ENCODE data around the gene SELENOO. TPM values are rescaled to one million over a fixed set of nuclear protein-coding genes. Genes with fewer than 3 reads are reported as not detected.

Gene SELENOO
- total RNA-seq, 1 donor = 31.8 TPM

DNA sequence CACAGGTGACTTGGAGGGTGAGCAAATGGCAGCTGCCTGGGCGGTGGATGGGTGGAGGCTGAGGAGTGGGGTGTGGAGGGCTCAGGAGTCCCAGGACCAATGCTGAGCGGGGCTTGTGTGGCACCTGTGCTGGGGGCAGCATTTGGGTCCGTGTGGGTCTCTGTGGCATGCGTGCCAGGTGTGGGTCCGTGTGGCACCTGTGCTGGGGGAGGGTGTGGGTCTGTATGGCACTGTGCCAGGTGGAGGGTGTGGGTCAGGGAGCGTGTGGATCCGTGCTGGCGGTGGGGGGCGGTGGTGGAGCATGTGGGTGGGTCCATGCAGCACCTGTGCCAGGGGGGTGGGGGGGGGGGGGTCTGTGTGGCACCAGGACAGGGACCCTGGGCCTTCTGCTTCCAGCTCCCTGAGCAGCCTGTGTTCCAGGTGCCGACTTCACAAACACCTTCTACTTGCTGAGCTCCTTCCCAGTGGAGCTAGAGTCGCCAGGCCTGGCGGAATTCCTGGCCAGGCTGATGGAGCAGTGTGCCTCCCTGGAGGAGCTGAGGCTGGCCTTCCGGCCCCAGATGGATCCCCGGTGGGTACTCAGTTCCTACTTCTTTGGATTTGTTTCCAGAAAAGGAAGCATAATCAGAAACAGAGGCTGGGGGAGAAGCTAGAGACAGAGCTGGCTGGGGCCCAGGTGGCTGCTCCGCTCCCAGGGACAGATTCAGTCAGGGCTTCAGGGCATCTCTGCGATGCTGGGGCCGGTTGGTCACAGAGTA, 14.7 kb downstream of the SELENOO start:
- DNase-seq (ENCODE audit: low read depth in 2 of 3, low spot score in 2 of 3) = no peak

- DNase-seq (ENCODE audit: low read depth in 2 of 3, low spot score in 2 of 3) = no peak
Observed at GRCh38 chr22:50216055-50216683, 15.4 kb downstream of the SELENOO start.

DNA sequence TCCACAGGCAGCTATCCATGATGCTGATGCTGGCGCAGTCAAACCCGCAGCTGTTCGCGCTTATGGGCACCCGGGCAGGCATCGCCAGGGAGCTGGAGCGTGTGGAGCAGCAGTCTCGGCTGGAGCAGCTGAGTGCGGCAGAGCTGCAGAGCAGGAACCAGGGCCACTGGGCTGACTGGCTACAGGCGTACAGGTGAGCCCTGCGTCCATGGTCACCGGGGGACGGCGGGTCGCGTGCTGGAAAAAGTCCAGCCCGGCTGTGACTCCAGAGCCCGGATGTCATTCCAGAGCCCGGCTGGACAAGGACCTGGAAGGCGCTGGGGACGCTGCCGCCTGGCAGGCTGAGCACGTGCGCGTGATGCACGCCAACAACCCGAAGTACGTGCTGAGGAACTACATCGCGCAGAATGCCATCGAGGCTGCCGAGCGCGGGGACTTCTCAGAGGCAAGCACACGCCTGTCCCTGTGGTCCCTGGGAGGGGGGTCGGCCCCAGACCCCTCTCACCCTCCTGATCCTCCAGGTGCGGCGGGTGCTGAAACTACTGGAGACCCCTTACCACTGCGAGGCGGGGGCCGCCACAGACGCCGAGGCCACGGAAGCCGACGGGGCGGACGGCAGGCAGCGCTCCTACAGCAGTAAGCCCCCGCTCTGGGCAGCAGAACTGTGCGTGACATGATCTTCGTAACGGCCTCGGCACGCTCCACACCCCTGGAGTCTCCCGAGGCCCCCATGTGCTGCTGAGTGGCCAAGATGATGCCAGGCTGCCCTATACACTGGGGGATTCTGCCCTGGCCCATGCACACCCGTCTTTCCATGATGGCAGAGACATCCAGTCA, 16.1 kb downstream of the SELENOO start:
- no peak for DNase-seq (ENCODE audit: low read depth in 2 of 3, low spot score in 2 of 3)

GRCh38 chr22:50217543-50218152, 16.8 kb downstream of the SELENOO start:
- DNase-seq (ENCODE audit: low read depth in 2 of 3, low spot score in 2 of 3) = no peak

GRCh38 chr22:50218153-50218995, 17.6 kb downstream of the SELENOO start:
- DNase-seq (ENCODE audit: low read depth in 2 of 3, low spot score in 2 of 3) = no peak

- DNase-seq (ENCODE audit: low read depth in 2 of 3, low spot score in 2 of 3) = peak in 2 of 3 donors; percentile 45 to 52
Observed at GRCh38 chr22:50218996-50219727, 18.4 kb downstream of the SELENOO start.

- DNase-seq (ENCODE audit: low read depth in 2 of 3, low spot score in 2 of 3) = no peak
Observed at GRCh38 chr22:50219800-50220602, 19.2 kb downstream of the SELENOO start.

DNA sequence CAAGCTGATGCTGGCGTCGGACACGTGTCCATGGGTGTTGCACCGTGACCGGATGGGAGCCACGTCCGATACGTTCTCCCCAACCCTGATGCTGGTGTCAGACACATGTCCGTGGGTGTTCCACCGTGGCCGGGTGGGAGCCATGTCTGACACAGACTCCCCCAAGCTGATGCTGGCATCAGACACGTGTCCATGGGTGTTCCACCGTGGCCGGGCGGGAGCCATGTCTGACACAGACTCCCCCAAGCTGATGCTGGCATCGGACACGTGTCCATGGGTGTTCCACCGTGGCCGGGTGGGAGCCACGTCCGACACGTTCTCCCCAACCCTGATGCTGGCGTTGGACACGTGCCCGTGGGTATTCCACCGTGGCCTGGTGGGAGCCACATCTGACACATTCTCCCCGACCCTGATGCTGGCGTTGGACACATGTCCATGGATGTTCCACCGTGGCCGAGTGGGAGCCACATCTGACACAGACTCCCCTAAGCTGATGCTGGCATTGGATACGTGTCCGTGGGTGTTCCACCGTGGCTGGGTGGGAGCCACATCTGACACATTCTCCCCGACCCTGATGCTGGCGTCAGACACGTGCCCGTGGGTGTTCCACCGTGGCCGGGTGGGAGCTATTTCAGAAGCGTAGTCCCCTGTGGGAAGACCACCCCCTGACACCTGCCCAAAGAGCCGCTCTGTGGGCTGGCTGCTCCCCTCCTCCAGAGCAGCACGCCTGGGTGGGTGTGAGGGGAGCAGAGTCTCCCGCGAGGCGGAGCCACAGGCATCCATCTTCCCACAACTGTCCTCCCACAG, 20.0 kb downstream of the SELENOO start:
- DNase-seq (ENCODE audit: low read depth in 2 of 3, low spot score in 2 of 3) = no peak

GRCh38 chr22:50221410-50222300, 20.8 kb downstream of the SELENOO start:
- no peak for DNase-seq (ENCODE audit: low read depth in 2 of 3, low spot score in 2 of 3)

DNA sequence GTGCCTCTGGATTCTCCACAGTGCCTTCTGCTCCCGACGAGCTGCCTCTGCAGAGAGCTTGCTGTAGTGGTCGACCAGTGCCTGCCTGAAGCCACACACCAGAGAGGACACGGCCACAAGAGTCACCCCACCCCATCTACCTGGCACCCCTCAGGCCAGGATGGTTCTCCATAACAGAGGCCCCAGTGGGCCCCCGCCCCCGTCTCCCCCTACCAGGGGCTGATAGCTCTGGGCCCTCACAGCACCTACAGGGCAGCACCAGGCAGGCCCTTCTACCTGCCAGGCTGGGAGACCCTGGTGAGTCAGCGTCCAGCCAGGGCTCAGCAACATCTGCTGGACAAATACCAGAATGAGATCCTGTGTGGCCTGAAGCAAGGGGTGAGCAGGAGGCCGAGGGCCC, 21.7 kb downstream of the SELENOO start:
- no peak for DNase-seq (ENCODE audit: low read depth in 2 of 3, low spot score in 2 of 3)

DNA sequence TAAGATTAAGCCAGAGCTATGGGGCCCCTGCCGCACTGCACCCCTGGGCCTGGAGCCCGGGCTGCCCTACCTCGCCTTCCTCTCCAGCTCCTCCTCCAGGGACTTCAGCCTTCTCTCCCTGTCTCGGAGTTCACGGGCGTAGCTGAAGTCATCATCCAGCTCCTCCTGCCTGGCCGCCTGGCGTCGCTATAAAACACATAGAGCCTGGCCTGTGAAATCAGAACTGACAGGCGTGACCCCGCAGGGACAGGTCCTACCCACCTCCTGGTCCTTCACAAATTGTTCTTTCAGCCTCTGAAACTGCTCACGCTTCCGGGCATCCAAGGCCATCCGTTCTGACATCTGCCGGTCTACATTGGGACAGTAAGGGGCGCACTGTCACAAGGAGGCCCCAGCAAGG, 23.3 kb downstream of the SELENOO start:
- no peak for DNase-seq (ENCODE audit: low read depth in 2 of 3, low spot score in 2 of 3)

DNA sequence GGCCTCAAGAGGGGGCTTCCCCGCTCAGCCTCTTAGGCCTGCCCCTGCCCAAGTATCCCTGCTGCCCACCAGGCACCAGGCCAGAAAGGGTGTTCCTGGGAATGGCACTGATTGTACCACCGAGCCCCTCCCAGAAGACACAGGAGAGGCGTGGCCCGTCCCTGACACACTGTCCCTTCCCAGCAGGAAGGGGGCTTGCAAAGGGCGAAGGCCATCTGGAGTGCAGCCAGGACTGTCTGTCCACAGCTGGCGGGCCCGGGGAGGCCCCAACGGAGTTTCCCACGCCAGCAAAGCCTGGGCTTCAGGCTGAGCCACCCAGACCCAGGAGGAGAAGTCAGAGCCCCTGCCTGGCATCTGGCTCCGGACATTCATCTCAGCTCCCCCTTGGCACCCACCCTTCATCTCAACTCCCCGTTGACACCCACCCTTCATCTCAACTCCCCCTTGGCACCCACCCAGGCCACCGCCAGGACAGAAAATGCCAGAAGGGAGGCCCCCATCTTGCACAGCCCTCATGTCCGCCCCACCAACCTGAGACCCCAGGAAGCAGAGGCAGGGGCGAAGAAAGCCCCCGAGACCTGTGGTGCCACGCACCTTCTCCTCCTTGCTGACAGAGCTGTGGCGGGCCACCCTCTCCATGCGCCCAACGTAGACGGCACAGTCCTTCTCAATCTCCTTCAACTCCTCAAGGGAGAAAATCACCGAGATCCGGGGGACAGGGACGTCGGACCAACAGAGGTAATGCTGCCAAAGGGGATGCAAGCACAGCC, 24.6 kb downstream of the SELENOO start:
- no peak for DNase-seq (ENCODE audit: low read depth in 2 of 3, low spot score in 2 of 3)

GRCh38 chr22:50226063-50226874, 25.5 kb downstream of the SELENOO start:
- DNase-seq (ENCODE audit: low read depth in 2 of 3, low spot score in 2 of 3) = no peak

GRCh38 chr22:50226875-50227165, 26.0 kb downstream of the SELENOO start:
- no peak for DNase-seq (ENCODE audit: low read depth in 2 of 3, low spot score in 2 of 3)

GRCh38 chr22:50227579-50228215, 26.9 kb downstream of the SELENOO start:
- no peak for DNase-seq (ENCODE audit: low read depth in 2 of 3, low spot score in 2 of 3)

Data from hematopoietic multipotent progenitor cell (in vitro differentiated cells).